ENCODE data around the gene SLC12A8. TPM values are rescaled to one million over a fixed set of nuclear protein-coding genes. Genes with fewer than 3 reads are reported as not detected.

Gene SLC12A8
- total RNA-seq, 1 donor from 2014 or later = 9.2 TPM

- no peak for DNase-seq (ENCODE audit: low spot score, unreplicated experiment)
- Mint-ChIP-seq H3K4me3 (ENCODE audit: low read depth) (no peak overlapping the region), H3K27ac (no peak overlapping the region), H3K27me3 (peaks cover 26% of the 10 kb centered on the region), H3K9me3 (ENCODE audit: low read depth) (no peaks in the 10 kb centered on the region), H3K4me1 (ENCODE audit: low read depth) (peaks cover 1% of the 10 kb centered on the region), H3K36me3 (ENCODE audit: insufficient read depth) (no peaks in the 10 kb centered on the region)
- TF ChIP-seq, protein P1, sequence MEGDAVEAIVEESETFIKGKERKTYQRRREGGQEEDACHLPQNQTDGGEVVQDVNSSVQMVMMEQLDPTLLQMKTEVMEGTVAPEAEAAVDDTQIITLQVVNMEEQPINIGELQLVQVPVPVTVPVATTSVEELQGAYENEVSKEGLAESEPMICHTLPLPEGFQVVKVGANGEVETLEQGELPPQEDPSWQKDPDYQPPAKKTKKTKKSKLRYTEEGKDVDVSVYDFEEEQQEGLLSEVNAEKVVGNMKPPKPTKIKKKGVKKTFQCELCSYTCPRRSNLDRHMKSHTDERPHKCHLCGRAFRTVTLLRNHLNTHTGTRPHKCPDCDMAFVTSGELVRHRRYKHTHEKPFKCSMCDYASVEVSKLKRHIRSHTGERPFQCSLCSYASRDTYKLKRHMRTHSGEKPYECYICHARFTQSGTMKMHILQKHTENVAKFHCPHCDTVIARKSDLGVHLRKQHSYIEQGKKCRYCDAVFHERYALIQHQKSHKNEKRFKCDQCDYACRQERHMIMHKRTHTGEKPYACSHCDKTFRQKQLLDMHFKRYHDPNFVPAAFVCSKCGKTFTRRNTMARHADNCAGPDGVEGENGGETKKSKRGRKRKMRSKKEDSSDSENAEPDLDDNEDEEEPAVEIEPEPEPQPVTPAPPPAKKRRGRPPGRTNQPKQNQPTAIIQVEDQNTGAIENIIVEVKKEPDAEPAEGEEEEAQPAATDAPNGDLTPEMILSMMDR (IDR thresholded peaks at IDR 0.05; ENCODE audit: unreplicated experiment) = no peak
These were observed 69.6 kb downstream of the SLC12A8 start for GRCh38 chr3:125142940-125143339.

- TF ChIP-seq, protein P1 (IDR thresholded peaks at IDR 0.05; ENCODE audit: unreplicated experiment) = no peak
- DNase-seq (ENCODE audit: low spot score, unreplicated experiment) = no peak
- Mint-ChIP-seq H3K9me3 (ENCODE audit: low read depth) (no peaks in the 10 kb centered on the region), H3K27ac (no peak overlapping the region), H3K4me3 (ENCODE audit: low read depth) (no peak overlapping the region), H3K27me3 (peaks cover 26% of the 10 kb centered on the region), H3K36me3 (ENCODE audit: insufficient read depth) (no peaks in the 10 kb centered on the region), H3K4me1 (ENCODE audit: low read depth) (peaks cover 1% of the 10 kb centered on the region)
These were observed 70.1 kb downstream of the SLC12A8 start for GRCh38 chr3:125142420-125142778.

DNA sequence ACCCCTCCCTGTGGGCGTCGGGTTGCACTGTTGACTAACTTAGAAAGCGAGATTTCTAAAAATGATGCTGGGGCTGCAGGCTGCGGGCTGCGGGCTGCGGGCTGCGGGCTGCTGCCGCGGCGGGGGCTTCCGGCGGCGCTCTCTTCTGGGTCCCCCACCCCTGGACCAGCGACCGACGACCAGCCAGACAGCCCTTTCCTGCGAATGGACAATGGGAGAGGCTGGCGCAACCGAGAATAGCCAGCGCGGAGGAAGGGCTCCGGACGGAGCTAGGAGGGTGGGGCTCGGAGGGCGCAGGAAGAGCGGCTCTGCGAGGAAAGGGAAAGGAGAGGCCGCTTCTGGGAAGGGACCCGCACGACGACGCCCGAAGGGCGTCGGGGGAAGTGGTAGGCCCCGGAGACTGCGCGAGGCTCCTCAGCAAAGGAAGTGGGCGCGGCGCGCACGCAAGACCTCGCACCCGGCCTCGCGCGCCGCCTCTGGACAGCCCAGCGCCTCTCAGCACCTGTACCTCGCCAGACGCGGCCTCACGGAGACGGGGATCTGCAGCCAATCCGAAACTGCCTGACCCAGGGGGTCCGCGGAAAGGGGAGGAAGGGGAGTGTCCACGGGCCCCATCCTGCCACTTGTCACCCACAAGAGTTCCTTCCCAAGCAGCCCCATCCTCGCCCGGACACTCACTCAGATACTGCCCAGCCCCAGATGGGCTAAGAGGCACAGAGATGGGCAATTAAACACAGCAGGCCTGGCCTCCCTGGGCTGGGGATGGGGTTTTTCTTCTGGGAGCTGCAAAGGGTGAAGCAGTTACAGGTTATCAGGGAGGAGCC lies 70.7 kb downstream of the SLC12A8 start:
- H3K4me3 Mint-ChIP-seq (ENCODE audit: low read depth) = peak overlapping the region; percentile 67
- H3K9me3 Mint-ChIP-seq (ENCODE audit: low read depth) = no peaks in the 10 kb centered on the region
- peak; percentile 41 for DNase-seq (ENCODE audit: low spot score, unreplicated experiment)
- TF ChIP-seq, protein P1 (IDR thresholded peaks at IDR 0.05; ENCODE audit: unreplicated experiment) = peak; percentile 45
- peaks cover 1% of the 10 kb centered on the region for H3K4me1 Mint-ChIP-seq (ENCODE audit: low read depth)
- H3K36me3 Mint-ChIP-seq (ENCODE audit: insufficient read depth) = no peaks in the 10 kb centered on the region
- no peak overlapping the region for H3K27ac Mint-ChIP-seq
- peaks cover 26% of the 10 kb centered on the region for H3K27me3 Mint-ChIP-seq

GRCh38 chr3:125140818-125141595 lies 71.5 kb downstream of the SLC12A8 start:
- Mint-ChIP-seq H3K27me3 (peaks cover 29% of the 10 kb centered on the region), H3K9me3 (ENCODE audit: low read depth) (no peaks in the 10 kb centered on the region), H3K4me1 (ENCODE audit: low read depth) (peaks cover 1% of the 10 kb centered on the region), H3K4me3 (ENCODE audit: low read depth) (peak overlapping the region; percentile 67), H3K27ac (no peak overlapping the region), H3K36me3 (ENCODE audit: insufficient read depth) (no peaks in the 10 kb centered on the region)
- no peak for DNase-seq (ENCODE audit: low spot score, unreplicated experiment)
- TF ChIP-seq, protein P1 (IDR thresholded peaks at IDR 0.05; ENCODE audit: unreplicated experiment) = no peak

GRCh38 chr3:125140011-125140817 lies 72.3 kb downstream of the SLC12A8 start:
- peaks cover 1% of the 10 kb centered on the region for H3K4me1 Mint-ChIP-seq (ENCODE audit: low read depth)
- no peaks in the 10 kb centered on the region for H3K9me3 Mint-ChIP-seq (ENCODE audit: low read depth)
- peaks cover 29% of the 10 kb centered on the region for H3K27me3 Mint-ChIP-seq
- DNase-seq (ENCODE audit: low spot score, unreplicated experiment) = no peak
- no peak overlapping the region for H3K4me3 Mint-ChIP-seq (ENCODE audit: low read depth)
- no peaks in the 10 kb centered on the region for H3K36me3 Mint-ChIP-seq (ENCODE audit: insufficient read depth)
- no peak overlapping the region for H3K27ac Mint-ChIP-seq
- TF ChIP-seq, protein P1 (IDR thresholded peaks at IDR 0.05; ENCODE audit: unreplicated experiment) = no peak
